SK-N-SH (cell line): Measurements from ENCODE around the gene AEBP1. TPM values are rescaled to one million over a fixed set of nuclear protein-coding genes. Genes with fewer than 3 reads are reported as not detected.

ENCODE experiments used
- CTCF ChIA-PET: fragments of 300-600, 350-600 bp; formaldehyde crosslinking; extraction: SDS; loops from one replicate; lab custom pipeline; 2021; lab: Yijun Ruan, JAX
- POLR2A ChIA-PET: fragments of 350-600 bp; sonication (Branson Sonifier 250); formaldehyde crosslinking; extraction: SDS; loops from one replicate; lab custom pipeline; 2020; ENCODE audit warnings: antibody characterized with exemption, inconsistent platforms; lab: Yijun Ruan, JAX
- DNase-seq: peaks from one replicate; pipeline ENCODE4 v3.0.0; 2012
- H2AFZ ChIP-seq: fragments of 200-600 bp; sonication (generic); 2 replicates; pipeline ENCODE4 v1.8.1; 2016; ENCODE audit warnings: antibody characterized with exemption, mild to moderate bottlenecking, low read depth
- H3F3A ChIP-seq: fragments of 200-600 bp; sonication (generic); replicated peaks from 2 replicates; pipeline ENCODE3; 2016; ENCODE audit warnings: antibody characterized with exemption, mild to moderate bottlenecking; ENCODE audit not compliant: insufficient read depth
- H3K27ac ChIP-seq, 2 experiments: fragments of 200-500 bp in 1 of 2; fragments of 200-600 bp in 1 of 2; sonication (Bioruptor generic) in 1 of 2; sonication (generic), shearing (Covaris generic) in 1 of 2; 2 replicates each; pipeline versions ENCODE4 v1.5.1 to v1.6.1; 2014 to 2016; ENCODE audit warnings: low read depth in 2 of 2, inconsistent platforms in 1 of 2, low read length in 1 of 2, mild to moderate bottlenecking in 1 of 2, mixed read lengths in 1 of 2
- H3K27me3 ChIP-seq: fragments of 200-600 bp; sonication (generic), shearing (Covaris generic); 2 replicates; pipeline ENCODE4 v1.6.1; 2016; ENCODE audit warnings: mixed run types; ENCODE audit not compliant: insufficient read depth
- H3K36me3 ChIP-seq, 2 experiments: fragments of 200-500 bp in 1 of 2; fragments of 200-600 bp in 1 of 2; sonication (Bioruptor generic) in 1 of 2; sonication (generic) in 1 of 2; replicated peaks in 1 of 2; 2 replicates each; pipeline versions ENCODE3 to v1.5.1; 2014 to 2016; ENCODE audit warnings: low read length in 1 of 2, mild to moderate bottlenecking in 1 of 2; ENCODE audit not compliant: insufficient read depth in 2 of 2, control insufficient read depth in 1 of 2
- H3K4me1 ChIP-seq, 2 experiments: fragments of 200-500 bp in 1 of 2; fragments of 200-600 bp in 1 of 2; sonication (Bioruptor generic) in 1 of 2; sonication (generic), shearing (Covaris generic) in 1 of 2; 2 replicates each; pipeline versions ENCODE4 v1.5.1 to v1.6.1; 2014 to 2016; ENCODE audit warnings: low read depth in 1 of 2, low read length in 1 of 2, mixed run types in 1 of 2; ENCODE audit not compliant: insufficient read depth in 2 of 2, control insufficient read depth in 1 of 2
- H3K4me2 ChIP-seq: fragments of 200-600 bp; sonication (generic), shearing (Covaris generic); 2 replicates; pipeline ENCODE4 v1.6.1; 2017; ENCODE audit warnings: mixed run types
- H3K4me3 ChIP-seq, 2 experiments: fragments of 200-500 bp in 1 of 2; fragments of 200-600 bp in 1 of 2; sonication (Bioruptor generic) in 1 of 2; sonication (generic), shearing (Covaris generic) in 1 of 2; 2 replicates each; pipeline versions ENCODE4 v1.5.1 to v1.8.1; 2014 to 2016; ENCODE audit warnings: low read depth in 2 of 2, inconsistent platforms in 1 of 2, low read length in 1 of 2, mild to moderate bottlenecking in 1 of 2, mixed read lengths in 1 of 2, moderate library complexity in 1 of 2
- H3K79me2 ChIP-seq: fragments of 200-600 bp; sonication (generic); 2 replicates; pipeline ENCODE4 v1.8.1; 2017; ENCODE audit warnings: mild to moderate bottlenecking; ENCODE audit not compliant: insufficient read depth
- H3K9ac ChIP-seq: fragments of 200-600 bp; sonication (generic); 2 replicates; pipeline ENCODE4 v1.6.1; 2017; ENCODE audit warnings: mixed run types
- H3K9me2 ChIP-seq: fragments of 200-600 bp; sonication (generic); 2 replicates; pipeline ENCODE4 v1.6.1; 2017; ENCODE audit warnings: mixed run types
- H3K9me3 ChIP-seq: fragments of 200-600 bp; sonication (generic); 2 replicates; pipeline ENCODE4 v1.6.1; 2017; ENCODE audit warnings: mixed run types, mild to moderate bottlenecking, moderate library complexity
- H4K20me1 ChIP-seq: fragments of 200-600 bp; sonication (generic); 2 replicates; pipeline ENCODE4 v1.6.1; 2017; ENCODE audit warnings: mild to moderate bottlenecking, mixed run types; ENCODE audit not compliant: insufficient read depth
- FOXJ3 ChIP-seq: sonication (generic); formaldehyde crosslinking; IDR thresholded peaks from 2 replicates; pipeline ENCODE4 v1.5.1; 2020; ENCODE audit warnings: mild to moderate bottlenecking, missing genetic modification reagents
- GABPA ChIP-seq: IDR thresholded peaks from 2 replicates; pipeline ENCODE4 v1.4.0; 2012; ENCODE audit warnings: low read depth, mild to moderate bottlenecking
- GATA2 ChIP-seq: sonication (generic); formaldehyde crosslinking; IDR thresholded peaks from 2 replicates; pipeline ENCODE4 v1.5.0; 2020; ENCODE audit warnings: mild to moderate bottlenecking, missing genetic modification reagents
- NFIC ChIP-seq: IDR thresholded peaks from 2 replicates; pipeline ENCODE4 v1.4.0; 2012; ENCODE audit warnings: borderline replicate concordance
- POLR2AphosphoS5 ChIP-seq: IDR thresholded peaks from 2 replicates; pipeline ENCODE4 v1.6.1; 2012; ENCODE audit warnings: low read depth, low read length
- RAD21 ChIP-seq: IDR thresholded peaks from 2 replicates; pipeline ENCODE4 v1.6.1; 2012; ENCODE audit warnings: mild to moderate bottlenecking, low read length
- RFX5 ChIP-seq: IDR thresholded peaks from 2 replicates; pipeline ENCODE4 v1.6.1; 2012; ENCODE audit warnings: mild to moderate bottlenecking, improper control_type of control experiment, low read length
- SIN3A ChIP-seq: IDR thresholded peaks from 2 replicates; pipeline ENCODE4 v1.6.1; 2012; ENCODE audit warnings: low read depth, mild to moderate bottlenecking, low read length, moderate library complexity, borderline replicate concordance
- SMC3 ChIP-seq: IDR thresholded peaks from 2 replicates; pipeline ENCODE4 v1.6.1; 2012; ENCODE audit warnings: low read depth, low read length, improper control_type of control experiment
- TAF1 ChIP-seq: IDR thresholded peaks from 2 replicates; pipeline ENCODE4 v1.6.1; 2012; ENCODE audit warnings: low read depth, mild to moderate bottlenecking, low read length, moderate library complexity, borderline replicate concordance
- USF1 ChIP-seq: IDR thresholded peaks from 2 replicates; pipeline ENCODE4 v1.4.0; 2012; ENCODE audit warnings: low read depth, borderline replicate concordance
- YY1 ChIP-seq: IDR thresholded peaks from 2 replicates; pipeline ENCODE4 v1.4.0; 2012; ENCODE audit warnings: low read depth, mild to moderate bottlenecking
- WGBS: methylation state at CpG from one replicate; pipeline ENCODE4 v1.1.6; 2017; ENCODE audit warnings: low lambda C conversion rate; 5-methylcytosine and 5-hydroxymethylcytosine counted together
- polyA plus RNA-seq, 3 experiments: library from polyadenylated mRNA; depleted of rRNA; stranded (reverse); fragments of >200 nt; gene quantifications; 2 replicates each; pipeline ENCODE4 v1.2.3, GENCODE V29; 2012

AEBP1 gene
- polyA plus RNA-seq, 1 of the 3 experiments (the other 2 are of a cell fraction) = 105 TPM

GRCh38 chr7:44157116-44158080, 53.3 kb downstream of the AEBP1 start:
- no peak overlapping the region for H2AFZ ChIP-seq
- no peaks in the 10 kb centered on the region for H3F3A ChIP-seq
- TF ChIP-seq SMC3 (no peak), SIN3A (no peak), POLR2AphosphoS5 (no peak), GABPA (no peak), GATA2 (no peak), YY1 (no peak), NFIC (no peak), TAF1 (no peak), RFX5 (no peak), USF1 (no peak), FOXJ3 (CRISPR knock-in tag) (no peak)
- peaks cover 0 to 25% of the 10 kb centered on the region in 2 experiments; a peak in 1 of 4 replicates for H3K4me1 ChIP-seq
- POLR2A ChIA-PET = no interaction called here
- no peaks in the 10 kb centered on the region for H3K36me3 ChIP-seq
- H3K79me2 ChIP-seq = no peaks in the 10 kb centered on the region
- no peaks in the 10 kb centered on the region for H4K20me1 ChIP-seq
- H3K27me3 ChIP-seq = no peaks in the 10 kb centered on the region
- no peak overlapping the region for H3K9ac ChIP-seq
- peak; percentile 36 for DNase-seq
- no peaks in the 10 kb centered on the region for H3K9me3 ChIP-seq
- WGBS = 80% methylated on average over 15 of the region's 15 CpGs
- H3K4me2 ChIP-seq = no peak overlapping the region
- CTCF ChIA-PET = interaction anchor here (0.7 to 1.6 kb wide), 4 partner anchors 15 to 85 kb away, joined by 3 to 5 read pairs (median 3); no protein-coding TSS in a partner anchor
- no peak overlapping the region for H3K4me3 ChIP-seq
- H3K9me2 ChIP-seq = no peaks in the 10 kb centered on the region
- H3K27ac ChIP-seq = no peak overlapping the region

- ChIA-PET POLR2A (no interaction called here), CTCF (interaction anchor here (0.6 to 1.3 kb wide), 4 partner anchors 12 to 331 kb away, joined by 3 to 4 read pairs (median 3); no protein-coding TSS in a partner anchor)
- Histone ChIP-seq H3K27me3 (no peaks in the 10 kb centered on the region), H3K9ac (no peak overlapping the region), H3K4me3 (no peak overlapping the region), H3F3A (peaks cover 2% of the 10 kb centered on the region), H3K9me2 (no peaks in the 10 kb centered on the region), H4K20me1 (no peaks in the 10 kb centered on the region), H3K79me2 (no peaks in the 10 kb centered on the region), H3K4me2 (no peak overlapping the region), H3K9me3 (no peaks in the 10 kb centered on the region), H2AFZ (no peak overlapping the region), H3K36me3 (no peaks in the 10 kb centered on the region), H3K27ac (no peak overlapping the region; a peak in 1 of 4 replicates), H3K4me1 (peaks cover 0 to 25% of the 10 kb centered on the region in 2 experiments; a peak in 2 of 4 replicates)
- no peak for TF ChIP-seq RAD21
- TF ChIP-seq TAF1 = no peak
- no peak for TF ChIP-seq GABPA
- peak; percentile 69 for DNase-seq
- WGBS = 71% methylated on average over 7 of the region's 10 CpGs
These were observed 54.1 kb downstream of the AEBP1 start for GRCh38 chr7:44158096-44158872.
